Left lung (tissue), 10 donors: ENCODE measurements around the gene EPB41L4A. TPM values are rescaled to one million over a fixed set of nuclear protein-coding genes. Genes with fewer than 3 reads are reported as not detected.

Experiments
- ATAC-seq: fragments of 200-7000 bp; cut with Tn5 transposase; one replicate; pipeline ENCODE4 v1.9.1; 2020; ENCODE audit warnings: moderate library complexity
- DNase-seq, 4 donors: peaks; one replicate each; pipeline ENCODE4 v3.0.0-alpha.2; 2013 to 2020
- H3K27ac ChIP-seq, 2 donors: fragments of 200-600 bp; sonication (generic) in 1 of 2; one replicate each; pipeline versions ENCODE4 v1.5.0 to v1.8.0; 2020 to 2021
- H3K27me3 ChIP-seq, 2 donors: fragments of 200-600 bp; sonication (generic) in 1 of 2; one replicate each; pipeline versions ENCODE4 v1.5.0 to v1.8.0; 2020 to 2021
- H3K36me3 ChIP-seq, 2 donors: fragments of 200-600 bp; sonication (generic) in 1 of 2; one replicate each; pipeline versions ENCODE4 v1.5.0 to v1.8.0; 2020 to 2021
- H3K4me1 ChIP-seq, 2 donors: fragments of 200-600 bp; one replicate each; pipeline ENCODE4 v1.8.0; 2021
- H3K4me3 ChIP-seq, 2 donors: fragments of 200-600 bp; sonication (generic) in 1 of 2; one replicate each; pipeline versions ENCODE4 v1.5.0 to v1.8.0; 2020 to 2021; ENCODE audit warnings: mild to moderate bottlenecking in 1 of 2
- H3K9me3 ChIP-seq, 2 donors: fragments of 200-600 bp; sonication (generic) in 1 of 2; one replicate each; pipeline versions ENCODE4 v1.5.0 to v1.8.0; 2020 to 2021
- CTCF ChIP-seq, 2 donors: fragments of 200-600 bp; sonication (generic) in 1 of 2; IDR thresholded peaks; one replicate each; pipeline versions ENCODE4 v1.5.0 to v1.8.0; 2021; ENCODE audit warnings: antibody characterized with exemption in 2 of 2
- intact Hi-C, 2 donors: fragments of 100-400 bp; cut with DNase I; formaldehyde crosslinking; loops; one replicate each; pipeline versions ENCODE4 v1.11.2 to v1.14.2; 2022
- polyA plus RNA-seq, 6 donors: library from polyadenylated mRNA; unstranded; fragments of 120-200 nt; gene quantifications; one replicate each; pipeline ENCODE4 v1.2.1, GENCODE V29; 2013; ENCODE audit not compliant: insufficient read length in 6 of 6
- total RNA-seq, 2 donors: library from RNA; stranded (reverse); fragmentation: NEBNext Ultra II Directional; extraction: Animal tissue kit (Norgen Biotek cat#: 25700); gene quantifications; one replicate each; pipeline ENCODE4 v1.2.1, GENCODE V29; 2021
- donor health status: DM: no; HTN: yes; CAD: no.
- donor health status: DM: no; HTN: no; CAD: no.

The EPB41L4A gene
- total and polyA plus RNA-seq, 8 donors: 13.6 to 31.3 (median 17.6) TPM

GRCh38 chr5:112303685-112304084, 115.4 kb downstream of the EPB41L4A start:
- no peak for DNase-seq
- Histone ChIP-seq H3K4me1 (no peaks in the 10 kb centered on the region), H3K36me3 (peaks cover 0 to 5% of the 10 kb centered on the region in 2 donors), H3K4me3 (no peak overlapping the region), H3K9me3 (peaks cover 0 to 7% of the 10 kb centered on the region in 2 donors), H3K27me3 (no peaks in the 10 kb centered on the region), H3K27ac (no peak overlapping the region)
- intact Hi-C loops: no loop called here
- TF ChIP-seq CTCF (IDR thresholded peaks at IDR 0.05): no peak
- no peak for ATAC-seq

GRCh38 chr5:112294126-112294525, 125.0 kb downstream of the EPB41L4A start:
- Histone ChIP-seq H3K4me3 (no peak overlapping the region), H3K36me3 (no peaks in the 10 kb centered on the region), H3K4me1 (no peaks in the 10 kb centered on the region), H3K27me3 (no peaks in the 10 kb centered on the region), H3K27ac (no peak overlapping the region), H3K9me3 (peaks cover 0 to 11% of the 10 kb centered on the region in 2 donors)
- DNase-seq: no peak
- intact Hi-C loops: no loop called here
- TF ChIP-seq CTCF (IDR thresholded peaks at IDR 0.05): no peak
- ATAC-seq: no peak

- intact Hi-C loops: no loop called here
- no peak for ATAC-seq
- DNase-seq: no peak
- TF ChIP-seq CTCF (IDR thresholded peaks at IDR 0.05): no peak
- no peaks in the 10 kb centered on the region for H3K27me3 ChIP-seq
- peaks cover 0 to 8% of the 10 kb centered on the region in 2 donors for H3K9me3 ChIP-seq
- no peak overlapping the region for H3K4me3 ChIP-seq
- H3K4me1 ChIP-seq: no peaks in the 10 kb centered on the region
- H3K27ac ChIP-seq: no peak overlapping the region
- H3K36me3 ChIP-seq: no peaks in the 10 kb centered on the region
Observed at GRCh38 chr5:112293587-112293986, 125.5 kb downstream of the EPB41L4A start.

- TF ChIP-seq CTCF (IDR thresholded peaks at IDR 0.05): no peak
Observed at GRCh38 chr5:112290691-112291090, 128.4 kb downstream of the EPB41L4A start.

GRCh38 chr5:112289465-112289864, 129.6 kb downstream of the EPB41L4A start:
- DNase-seq (no peak), ATAC-seq (no peak)
- Histone ChIP-seq H3K27me3 (no peaks in the 10 kb centered on the region), H3K4me1 (no peaks in the 10 kb centered on the region), H3K36me3 (no peaks in the 10 kb centered on the region), H3K9me3 (no peaks in the 10 kb centered on the region), H3K27ac (no peak overlapping the region), H3K4me3 (no peak overlapping the region)
- intact Hi-C loops: no loop called here
- no peak for TF ChIP-seq CTCF (IDR thresholded peaks at IDR 0.05)

More at GRCh38 chr5:112290691-112291090, 128.4 kb downstream of the EPB41L4A start:
- DNase-seq (no peak), ATAC-seq (no peak)
- Histone ChIP-seq H3K27me3 (no peaks in the 10 kb centered on the region), H3K4me1 (no peaks in the 10 kb centered on the region), H3K27ac (no peak overlapping the region), H3K9me3 (no peaks in the 10 kb centered on the region), H3K36me3 (no peaks in the 10 kb centered on the region), H3K4me3 (no peak overlapping the region)
- intact Hi-C loops: no loop called here
